SKM-1 treated with dmso at 0.1 percent for 144 hours (cell line): ENCODE measurements around the gene TMEM125.

Experiments
- DNase-seq: peaks from one replicate; lab custom pipeline; 2025; ENCODE audit not compliant: unreplicated experiment; lab: John Stamatoyannopoulos, UW

Gene TMEM125

GRCh38 chr1:43269627-43270375 is at the start of gene TMEM125:
TSS of gene TMEM125 (plus strand) at chr1:43269983. CDS start at chr1:43272723, 2,740 bp downstream.
- no peak for DNase-seq

GRCh38 chr1:43220905-43221778 is 48.6 kb upstream of the TMEM125 start:
- peak; percentile 64 for DNase-seq

DNA sequence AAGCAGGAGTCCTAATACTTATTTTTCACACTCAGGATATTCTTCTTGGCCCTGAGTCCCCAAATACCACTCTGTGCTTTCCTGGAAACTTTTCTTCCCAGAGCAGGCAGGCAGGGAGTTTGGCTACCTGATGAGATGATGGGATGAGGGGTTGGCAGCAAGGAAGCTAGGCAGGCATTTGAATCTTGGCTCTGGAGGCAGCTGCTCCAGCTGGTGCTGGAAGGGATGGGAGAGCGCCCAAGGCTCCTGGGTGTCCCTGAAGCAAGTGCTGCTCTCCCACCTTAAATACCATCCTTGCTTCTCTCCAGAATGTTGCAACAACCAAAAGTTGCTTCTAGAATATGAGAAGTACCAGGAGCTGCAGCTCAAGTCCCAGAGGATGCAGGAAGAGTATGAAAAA is 48.0 kb upstream of the TMEM125 start:
- no peak for DNase-seq

DNA sequence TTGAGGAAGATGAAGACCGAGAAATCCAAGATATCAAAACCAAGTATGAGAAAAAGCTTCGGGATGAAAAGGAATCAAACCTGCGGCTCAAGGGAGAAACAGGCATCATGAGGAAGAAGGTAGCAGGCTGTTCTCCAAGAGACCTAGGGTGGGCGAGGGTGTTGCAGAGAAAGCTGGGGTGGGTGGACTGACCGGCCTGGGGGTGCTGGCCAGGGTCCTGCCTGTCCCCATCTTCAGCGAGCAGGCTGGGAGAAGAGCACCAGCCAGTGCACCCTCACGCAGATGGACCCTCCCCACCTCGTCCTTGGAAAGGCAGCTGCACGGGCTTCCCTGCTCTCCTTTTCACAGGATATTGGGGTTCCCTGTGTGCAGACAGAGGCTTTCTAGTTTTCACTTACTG is 46.9 kb upstream of the TMEM125 start:
- DNase-seq = no peak

DNA sequence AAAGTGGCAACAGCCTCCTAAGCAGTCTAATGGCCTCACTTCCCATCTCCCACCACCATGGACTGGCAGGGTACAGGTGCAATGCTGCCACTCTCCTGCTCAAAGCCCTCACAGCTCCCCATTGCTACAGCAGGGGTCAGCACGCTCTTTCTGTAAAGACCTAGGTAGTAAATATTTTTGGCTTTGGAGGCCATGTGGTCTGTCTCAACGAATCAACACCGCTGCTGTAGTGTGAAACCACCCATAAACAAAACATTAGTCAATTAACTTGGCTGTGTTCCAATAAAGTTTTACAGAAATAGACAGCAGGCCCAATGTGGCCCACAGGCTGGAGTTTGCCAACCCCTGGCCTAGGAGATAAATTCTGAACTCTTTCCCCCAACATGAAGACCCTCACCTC is 44.6 kb upstream of the TMEM125 start:
- DNase-seq = no peak

- peak; percentile 57 for DNase-seq
Observed at GRCh38 chr1:43227143-43227764, 42.5 kb upstream of the TMEM125 start.

GRCh38 chr1:43229826-43230780 is 39.7 kb upstream of the TMEM125 start:
- DNase-seq = no peak

GRCh38 chr1:43232074-43232473 is 37.7 kb upstream of the TMEM125 start:
- DNase-seq = no peak

DNA sequence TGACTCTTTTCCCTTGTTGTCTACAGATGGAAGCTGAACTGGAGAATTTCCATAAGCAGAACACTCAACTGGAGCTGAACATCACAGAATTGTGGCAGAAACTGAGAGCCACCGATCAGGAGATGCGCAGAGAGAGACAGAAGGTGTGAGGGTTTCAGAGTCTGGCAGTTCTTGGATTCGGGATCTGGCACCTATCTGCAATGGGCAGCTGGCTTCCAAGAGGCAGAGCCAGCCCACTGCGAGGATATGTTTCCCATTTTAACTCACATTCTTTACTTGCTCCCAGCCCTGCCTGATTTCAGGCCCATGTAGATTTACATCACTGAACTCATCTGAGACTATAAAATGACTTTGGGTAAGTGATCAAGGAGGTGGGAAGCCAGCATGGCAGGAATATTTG is 37.3 kb upstream of the TMEM125 start:
- no peak for DNase-seq

- DNase-seq = no peak
Observed at GRCh38 chr1:43233631-43234030, 36.2 kb upstream of the TMEM125 start.

- no peak for DNase-seq
Observed at GRCh38 chr1:43234267-43234666, 35.5 kb upstream of the TMEM125 start.

- DNase-seq = no peak
Observed at GRCh38 chr1:43235040-43235439, 34.7 kb upstream of the TMEM125 start.

DNA sequence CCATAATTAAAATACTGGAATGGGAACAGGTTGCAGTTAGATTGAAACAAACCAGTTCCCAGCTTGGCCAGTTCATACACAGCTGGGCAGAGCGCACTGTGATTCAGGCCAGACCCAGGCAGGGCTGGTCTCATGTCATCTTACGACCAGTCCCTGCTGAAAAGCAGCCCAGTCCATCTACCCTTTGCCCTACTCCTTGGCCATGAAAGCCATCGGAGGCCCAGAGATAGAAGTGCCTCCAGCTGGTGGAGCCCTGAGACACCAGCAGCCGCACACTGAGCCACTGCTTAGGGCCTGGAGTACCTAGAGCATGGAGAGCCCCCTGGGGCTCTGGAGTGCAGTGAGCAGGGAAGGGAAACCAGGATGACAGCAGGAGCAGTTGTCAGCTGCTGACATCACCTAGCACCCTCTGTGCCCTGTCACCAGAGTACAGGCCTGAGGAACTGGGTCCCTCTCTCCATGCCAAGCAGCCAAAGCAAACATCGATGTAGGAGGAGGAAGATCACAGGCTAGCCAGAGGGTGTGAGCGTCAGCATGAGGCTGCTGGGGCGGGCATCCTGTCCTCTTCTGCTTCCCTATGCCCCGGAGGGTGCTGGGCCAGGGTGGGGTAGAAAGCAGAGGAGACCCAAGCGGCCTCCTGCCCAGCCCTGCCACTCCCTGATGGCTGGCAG is 34.2 kb upstream of the TMEM125 start:
- no peak for DNase-seq

- DNase-seq = no peak
Observed at GRCh38 chr1:43237121-43237520, 32.7 kb upstream of the TMEM125 start.

DNA sequence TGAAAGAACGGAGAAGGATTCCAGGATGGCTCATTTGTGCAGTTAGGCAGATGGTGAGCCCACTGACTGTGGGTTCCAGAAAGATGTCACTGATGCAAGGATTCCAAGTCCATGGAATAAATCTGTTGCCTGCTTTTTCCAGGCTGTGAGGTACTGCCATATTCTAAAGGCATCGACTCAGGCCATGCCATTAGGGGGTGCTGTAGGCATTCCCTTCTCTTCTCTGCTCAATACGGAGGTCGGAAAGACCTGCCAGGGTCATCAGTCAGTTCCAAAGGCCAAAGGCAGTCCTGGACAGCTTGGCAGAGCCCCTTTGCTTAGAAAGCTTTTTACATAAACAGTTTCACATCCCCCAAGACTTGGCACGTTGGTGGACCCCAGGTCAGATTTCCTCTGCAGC is 31.7 kb upstream of the TMEM125 start:
- peak; percentile 14 for DNase-seq

GRCh38 chr1:43238991-43239469 is 30.8 kb upstream of the TMEM125 start:
- no peak for DNase-seq

- peak; percentile 49 for DNase-seq
Observed at GRCh38 chr1:43239484-43239883, 30.3 kb upstream of the TMEM125 start.

- no peak for DNase-seq
Observed at GRCh38 chr1:43241413-43241836, 28.4 kb upstream of the TMEM125 start.

- no peak for DNase-seq
Observed at GRCh38 chr1:43243299-43243698, 26.5 kb upstream of the TMEM125 start.
